GM21576 (cell line): Measurements from ENCODE around the gene EXOSC2.

Source experiments
- ATAC-seq: cut with Tn5 transposase; IDR thresholded peaks from one replicate; pipeline ENCODE4 v1.9.1; 2021; ENCODE audit warnings: mild to moderate bottlenecking, moderate library complexity; ENCODE audit not compliant: unreplicated experiment

EXOSC2 gene

DNA sequence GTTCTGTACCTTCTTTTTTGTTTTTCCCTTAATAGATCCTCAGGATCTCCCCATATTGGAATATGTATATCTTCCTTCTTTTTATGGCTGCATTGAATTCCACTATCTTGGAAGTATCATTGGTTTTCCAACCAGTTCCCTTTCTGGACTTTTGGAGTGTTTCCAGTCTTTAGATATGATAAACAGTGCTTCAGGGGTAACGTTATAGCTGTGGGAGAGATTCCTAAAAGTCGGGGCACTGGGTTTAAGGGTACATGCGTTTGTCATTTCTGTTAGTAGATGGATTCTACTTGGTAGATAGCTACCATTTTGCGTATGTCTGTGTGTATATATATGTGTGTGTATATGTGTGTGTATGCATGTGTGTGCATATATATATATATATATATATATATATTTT lies 42.0 kb downstream of the EXOSC2 start:
- ATAC-seq: no peak

DNA sequence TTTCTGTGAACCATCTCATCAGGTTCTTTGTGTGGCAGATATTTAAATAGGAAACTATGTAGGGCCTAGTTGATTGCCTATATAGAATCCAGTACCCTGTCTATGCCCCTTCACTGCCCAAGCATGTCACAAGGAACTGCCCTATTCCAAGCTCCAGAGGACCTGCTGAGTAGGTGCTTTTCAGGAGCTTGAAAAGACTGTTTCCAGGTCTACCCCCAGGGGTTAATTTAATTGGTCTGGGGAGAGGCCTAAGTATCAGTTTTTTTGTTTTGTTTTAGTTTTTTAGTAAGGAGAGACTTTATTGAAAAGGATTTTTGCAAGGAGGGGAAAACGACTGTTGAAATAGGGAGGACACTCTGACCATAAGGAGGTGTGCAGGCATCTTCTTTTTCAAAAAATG lies 43.3 kb downstream of the EXOSC2 start:
- no peak for ATAC-seq

DNA sequence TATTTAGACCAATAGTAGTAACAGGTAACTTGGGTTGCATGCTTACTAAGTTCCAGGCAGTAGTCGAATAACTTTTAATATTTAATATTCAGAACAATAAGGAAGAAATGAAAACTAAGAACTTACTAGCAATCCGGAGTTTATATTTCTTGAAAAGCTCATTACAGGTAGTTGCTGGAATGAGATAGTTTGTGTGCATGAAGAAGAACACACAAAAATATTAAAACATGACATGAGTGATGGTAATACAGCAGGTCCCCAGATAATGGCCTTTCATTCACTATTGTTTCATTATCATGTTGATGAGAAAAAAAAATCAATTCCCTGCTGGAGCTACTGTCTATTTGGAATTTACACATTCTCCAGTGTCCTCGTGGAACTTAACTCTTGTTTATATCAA lies 44.7 kb downstream of the EXOSC2 start:
- ATAC-seq: no peak

- ATAC-seq: no peak
These were observed 45.5 kb downstream of the EXOSC2 start for GRCh38 chr9:130739081-130739480.

- no peak for ATAC-seq
These were observed 46.8 kb downstream of the EXOSC2 start for GRCh38 chr9:130740218-130741023.

GRCh38 chr9:130741024-130741305 lies 47.4 kb downstream of the EXOSC2 start:
- no peak for ATAC-seq

DNA sequence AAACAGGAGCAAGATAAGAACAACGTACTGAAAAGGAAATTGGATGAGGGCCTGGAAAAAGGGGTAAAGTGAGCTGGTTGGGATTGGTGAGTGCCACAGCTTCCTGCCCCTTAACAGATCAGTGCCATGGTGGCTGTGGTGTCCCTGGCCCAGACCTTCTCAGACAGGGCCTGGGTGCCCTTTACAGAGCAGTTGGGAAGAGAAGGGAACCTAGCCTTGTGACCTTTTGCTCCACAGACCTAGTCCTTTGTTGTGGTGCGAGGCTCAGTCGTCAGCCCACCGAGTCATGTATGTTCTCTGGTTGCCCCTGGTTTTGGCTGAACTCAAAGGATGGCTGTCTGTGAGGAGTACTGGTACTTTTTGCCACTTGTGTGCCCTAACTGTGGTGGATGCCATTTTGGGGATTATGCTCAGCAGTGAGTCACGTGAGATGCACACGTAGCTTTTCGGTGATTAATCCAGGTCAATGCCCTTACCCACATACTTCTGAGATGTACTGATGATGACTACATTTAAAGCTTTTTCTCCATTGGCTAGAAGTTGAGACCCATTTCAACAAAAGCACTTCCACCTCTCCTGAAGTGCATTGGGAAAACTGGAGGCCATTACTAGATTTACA lies 48.4 kb downstream of the EXOSC2 start:
- no peak for ATAC-seq

GRCh38 chr9:130743656-130744055 lies 50.1 kb downstream of the EXOSC2 start:
- ATAC-seq: no peak

DNA sequence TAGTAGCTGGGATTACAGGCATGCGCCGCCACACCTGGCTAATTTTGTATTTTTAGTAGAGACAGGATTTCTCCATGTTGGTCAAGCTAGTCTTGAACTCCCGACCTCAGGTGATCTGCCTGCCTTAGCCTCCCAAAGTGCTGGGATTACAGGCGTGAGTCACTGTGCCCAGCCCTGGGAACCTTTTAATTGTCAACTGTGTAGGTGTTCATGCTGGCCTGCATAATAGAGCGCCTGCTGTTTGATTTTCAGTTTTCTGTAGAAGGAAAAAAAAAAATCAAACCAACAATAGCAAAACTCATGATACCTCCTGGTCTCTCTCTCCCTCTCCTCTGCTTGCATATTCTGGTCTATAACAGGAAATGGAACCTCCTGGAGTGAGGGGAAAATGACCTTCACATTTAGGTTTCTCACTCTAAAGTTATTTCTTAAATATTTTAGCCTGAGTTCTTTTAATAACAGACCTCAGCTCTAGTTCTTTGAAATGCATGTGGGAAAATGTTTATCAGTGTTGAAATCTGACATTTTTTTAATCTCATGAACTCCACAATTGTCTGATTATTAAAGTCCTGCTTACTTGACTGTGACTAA lies 51.7 kb downstream of the EXOSC2 start:
- no peak for ATAC-seq

GRCh38 chr9:130745829-130746228 lies 52.2 kb downstream of the EXOSC2 start:
- ATAC-seq: no peak

DNA sequence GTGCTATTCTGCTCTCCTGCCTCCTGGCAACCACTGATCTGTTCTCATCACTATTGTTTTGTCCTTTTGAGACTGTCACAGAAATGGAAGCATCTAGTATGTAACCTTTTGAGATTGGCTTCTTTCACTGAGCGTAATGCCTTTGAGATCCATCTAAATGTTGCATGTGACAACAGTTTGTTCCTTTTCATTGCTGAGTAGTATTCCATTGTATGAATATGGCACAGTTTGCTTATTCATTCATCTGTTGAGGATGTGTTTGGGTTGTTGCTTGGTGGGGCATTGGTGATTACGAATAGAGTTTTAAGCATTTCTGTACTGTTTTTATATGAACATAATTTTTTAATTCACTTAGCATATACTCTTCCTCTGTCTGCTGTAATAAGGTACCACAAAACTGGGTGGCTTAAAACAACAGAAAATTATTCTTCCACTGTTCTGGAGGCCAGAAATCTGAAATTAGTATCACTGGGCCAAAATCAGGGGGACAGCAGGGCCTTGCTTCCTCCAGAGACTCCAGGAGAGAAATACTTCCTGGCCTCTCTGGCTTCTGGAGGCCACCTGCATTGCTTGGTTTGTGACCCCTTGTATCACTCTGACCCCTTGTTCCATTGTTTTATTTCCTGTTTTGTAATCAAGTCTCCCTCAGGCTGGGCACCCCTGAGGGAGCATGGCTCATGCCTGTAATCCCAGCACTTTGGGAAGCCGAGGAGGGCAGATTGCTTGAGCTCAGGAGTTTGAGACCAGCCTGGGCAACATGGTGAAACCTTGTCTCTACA lies 53.0 kb downstream of the EXOSC2 start:
- ATAC-seq: no peak

DNA sequence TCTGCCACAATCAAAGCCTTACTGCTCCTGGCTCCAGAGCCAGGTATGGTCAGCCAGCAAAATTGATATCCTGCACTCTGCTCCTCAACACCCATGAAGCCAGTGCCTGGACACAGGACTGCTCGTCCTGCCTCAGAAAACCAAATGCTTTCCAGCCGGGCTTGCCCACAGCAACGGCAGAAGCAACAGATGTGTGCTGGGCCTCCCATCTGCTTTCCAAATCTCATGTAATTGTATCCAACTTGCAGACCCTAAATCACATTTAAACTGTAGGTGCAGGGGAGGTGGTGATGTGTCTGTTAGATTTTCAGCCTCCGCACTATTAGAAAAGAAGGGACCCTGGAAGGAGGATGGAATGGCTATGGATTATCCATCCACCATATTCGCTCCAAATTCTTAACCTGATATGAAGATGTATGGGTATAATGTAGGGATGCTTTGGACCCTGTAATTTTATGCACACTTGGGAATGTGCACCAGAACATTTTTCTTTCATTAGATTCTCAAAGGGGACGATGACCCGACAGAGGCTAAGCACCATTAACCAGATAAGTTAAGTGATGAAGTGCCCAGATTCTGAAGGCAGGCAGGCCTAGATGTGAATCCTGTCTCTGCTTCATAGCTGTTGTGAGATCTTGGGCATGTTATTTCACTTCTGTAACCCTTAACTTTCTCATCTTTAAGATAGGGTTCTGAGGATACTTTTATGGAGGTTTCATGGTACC lies 58.2 kb downstream of the EXOSC2 start:
- no peak for ATAC-seq
